Smooth muscle cell (in vitro differentiated cells): ENCODE measurements around the gene CACNA2D2. TPM values are rescaled to one million over a fixed set of nuclear protein-coding genes. Genes with fewer than 3 reads are reported as not detected.

Experiments
- DNase-seq: peaks from one replicate; lab custom pipeline; 2025; ENCODE audit not compliant: unreplicated experiment; lab: John Stamatoyannopoulos, UW
- H2AFZ ChIP-seq: fragments of 200-600 bp; sonication (generic); 2 replicates; pipeline ENCODE4 v1.6.0; 2016; ENCODE audit warnings: antibody characterized with exemption, low read depth, mild to moderate bottlenecking
- H3F3A ChIP-seq: fragments of 200-600 bp; sonication (generic); 2 replicates; pipeline ENCODE4 v1.6.0; 2017; ENCODE audit warnings: antibody characterized with exemption, low read depth
- H3K27ac ChIP-seq: fragments of 200-600 bp; sonication (generic); 2 replicates; pipeline ENCODE4 v1.5.1; 2016; ENCODE audit warnings: low read depth, mild to moderate bottlenecking
- H3K27me3 ChIP-seq: fragments of 200-600 bp; sonication (generic); 2 replicates; pipeline ENCODE4 v1.6.1; 2016; ENCODE audit warnings: low read depth, mild to moderate bottlenecking
- H3K36me3 ChIP-seq: fragments of 200-600 bp; sonication (generic); 2 replicates; pipeline ENCODE4 v1.5.1; 2016; ENCODE audit warnings: low read depth
- H3K4me1 ChIP-seq: fragments of 200-600 bp; sonication (generic); 2 replicates; pipeline ENCODE4 v1.5.1; 2016; ENCODE audit warnings: low read depth
- H3K4me2 ChIP-seq: fragments of 200-600 bp; sonication (generic); 2 replicates; pipeline ENCODE4 v1.6.0; 2016; ENCODE audit warnings: mild to moderate bottlenecking
- H3K4me3 ChIP-seq: fragments of 200-600 bp; sonication (generic); 2 replicates; pipeline ENCODE4 v1.5.1; 2016; ENCODE audit warnings: mild to moderate bottlenecking
- H3K79me2 ChIP-seq: fragments of 200-600 bp; sonication (generic); 2 replicates; pipeline ENCODE4 v1.6.0; 2016; ENCODE audit warnings: low read depth, mild to moderate bottlenecking
- H3K9ac ChIP-seq: fragments of 200-600 bp; sonication (generic); 2 replicates; pipeline ENCODE4 v1.6.0; 2016; ENCODE audit warnings: low read depth
- H3K9me3 ChIP-seq: fragments of 200-600 bp; sonication (generic); replicated peaks from 2 replicates; pipeline ENCODE4 v1.5.1; 2016; ENCODE audit warnings: low read depth
- H4K20me1 ChIP-seq: fragments of 200-600 bp; sonication (generic); 2 replicates; pipeline ENCODE4 v1.6.0; 2016; ENCODE audit warnings: low read depth
- WGBS: methylation state at CpG from one replicate; pipeline ENCODE4 v1.1.7; 2016; ENCODE audit warnings: low lambda C conversion rate; 5-methylcytosine and 5-hydroxymethylcytosine counted together
- polyA plus RNA-seq: library from polyadenylated mRNA; unstranded; fragments of >200 nt; fragmentation: Nextera tagmentation; extraction: Ambion mirVana; gene quantifications from 2 replicates; pipeline ENCODE4 v1.2.1, GENCODE V29; 2016
- total RNA-seq: library from RNA; depleted of rRNA; stranded (reverse); fragments of >200 nt; gene quantifications from 2 replicates; pipeline ENCODE4 v1.2.3, GENCODE V29; 2014
- TF ChIP-seq, protein P1 (sequence below): fragments of 200-600 bp; sonication (generic); IDR thresholded peaks from 2 replicates; pipeline ENCODE4 v1.5.1; 2017; ENCODE audit warnings: borderline replicate concordance, mild to moderate bottlenecking, antibody characterized with exemption; ENCODE audit not compliant: insufficient read depth, poor library complexity, severe bottlenecking

The CACNA2D2 gene
- total and polyA plus RNA-seq, 2 experiments from 2014 or later: 0.27 to 0.51 TPM

GRCh38 chr3:50338965-50339364, 164.5 kb downstream of the CACNA2D2 start:
- no peaks in the 10 kb centered on the region for H3K9me3 ChIP-seq
- H3K9ac ChIP-seq: no peak overlapping the region
- peaks cover 30% of the 10 kb centered on the region for H3K79me2 ChIP-seq
- H2AFZ ChIP-seq: no peak overlapping the region
- peaks cover 19% of the 10 kb centered on the region for H3K27me3 ChIP-seq
- no peak overlapping the region for H3K4me3 ChIP-seq
- H3F3A ChIP-seq: peaks cover 17% of the 10 kb centered on the region
- H3K36me3 ChIP-seq: no peaks in the 10 kb centered on the region
- H3K4me2 ChIP-seq: no peak overlapping the region
- no peak for DNase-seq
- WGBS: 86% methylated on average over 5 of the region's 5 CpGs
- H3K4me1 ChIP-seq: peaks cover 40% of the 10 kb centered on the region
- H4K20me1 ChIP-seq: peaks cover 23% of the 10 kb centered on the region
- H3K27ac ChIP-seq: no peak overlapping the region
- TF ChIP-seq, protein P1, sequence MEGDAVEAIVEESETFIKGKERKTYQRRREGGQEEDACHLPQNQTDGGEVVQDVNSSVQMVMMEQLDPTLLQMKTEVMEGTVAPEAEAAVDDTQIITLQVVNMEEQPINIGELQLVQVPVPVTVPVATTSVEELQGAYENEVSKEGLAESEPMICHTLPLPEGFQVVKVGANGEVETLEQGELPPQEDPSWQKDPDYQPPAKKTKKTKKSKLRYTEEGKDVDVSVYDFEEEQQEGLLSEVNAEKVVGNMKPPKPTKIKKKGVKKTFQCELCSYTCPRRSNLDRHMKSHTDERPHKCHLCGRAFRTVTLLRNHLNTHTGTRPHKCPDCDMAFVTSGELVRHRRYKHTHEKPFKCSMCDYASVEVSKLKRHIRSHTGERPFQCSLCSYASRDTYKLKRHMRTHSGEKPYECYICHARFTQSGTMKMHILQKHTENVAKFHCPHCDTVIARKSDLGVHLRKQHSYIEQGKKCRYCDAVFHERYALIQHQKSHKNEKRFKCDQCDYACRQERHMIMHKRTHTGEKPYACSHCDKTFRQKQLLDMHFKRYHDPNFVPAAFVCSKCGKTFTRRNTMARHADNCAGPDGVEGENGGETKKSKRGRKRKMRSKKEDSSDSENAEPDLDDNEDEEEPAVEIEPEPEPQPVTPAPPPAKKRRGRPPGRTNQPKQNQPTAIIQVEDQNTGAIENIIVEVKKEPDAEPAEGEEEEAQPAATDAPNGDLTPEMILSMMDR: no peak

DNA sequence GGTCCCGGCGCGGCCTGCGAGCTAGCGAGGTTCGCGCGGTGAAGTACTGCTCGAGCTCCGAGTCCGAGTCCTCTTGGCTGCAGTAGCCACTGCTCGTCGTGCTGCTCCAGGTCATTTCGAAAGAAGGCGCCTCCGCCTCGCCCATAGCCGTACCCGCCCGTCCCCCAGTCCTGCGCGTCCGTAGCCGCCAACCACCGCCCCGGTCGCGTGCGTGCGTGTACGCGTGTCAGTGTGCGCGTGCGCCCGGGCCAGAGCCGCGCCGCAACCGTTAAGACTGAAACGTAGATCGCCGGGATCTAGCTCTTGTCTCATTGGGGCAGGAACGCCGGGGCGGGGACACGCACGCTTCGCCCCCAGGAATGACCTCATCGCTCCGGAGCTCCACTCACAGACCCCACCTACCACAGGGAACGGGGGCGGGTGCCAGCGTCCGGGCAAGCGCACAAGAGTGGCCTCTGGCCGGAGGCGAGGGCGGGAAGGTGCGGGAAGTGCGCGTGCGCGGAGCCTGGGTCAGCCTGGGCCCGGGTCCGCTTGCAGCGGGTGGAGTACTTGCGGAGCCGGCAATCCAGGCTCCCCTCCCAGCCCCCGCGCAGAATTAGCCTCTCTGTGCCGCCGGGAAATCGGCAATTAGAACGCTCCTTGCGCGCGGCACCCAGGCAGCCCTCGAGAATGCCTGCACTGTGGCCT, 166.1 kb downstream of the CACNA2D2 start:
- Histone ChIP-seq H3K4me1 (peaks cover 43% of the 10 kb centered on the region), H3K27ac (peak overlapping the region; percentile 93), H3K79me2 (peaks cover 46% of the 10 kb centered on the region), H4K20me1 (peaks cover 40% of the 10 kb centered on the region), H3K4me2 (peak overlapping the region; percentile 89), H2AFZ (peak overlapping the region; percentile 96), H3K4me3 (peak overlapping the region; percentile 79), H3K36me3 (no peaks in the 10 kb centered on the region), H3K9ac (peak overlapping the region; percentile 94), H3K27me3 (peaks cover 19% of the 10 kb centered on the region), H3K9me3 (no peaks in the 10 kb centered on the region), H3F3A (peaks cover 17% of the 10 kb centered on the region)
- TF ChIP-seq, protein P1: no peak
- under 1% methylated on average over 60 of the region's 79 CpGs for WGBS
- peak; percentile 94 for DNase-seq

- Histone ChIP-seq H3F3A (peaks cover 17% of the 10 kb centered on the region), H3K4me3 (peak overlapping the region; percentile 79), H3K9me3 (no peaks in the 10 kb centered on the region), H3K4me1 (peaks cover 43% of the 10 kb centered on the region), H3K27ac (peak overlapping the region; percentile 93), H4K20me1 (peaks cover 47% of the 10 kb centered on the region), H3K79me2 (peaks cover 53% of the 10 kb centered on the region), H3K27me3 (peaks cover 17% of the 10 kb centered on the region), H3K4me2 (peak overlapping the region; percentile 89), H3K9ac (peak overlapping the region; percentile 94), H2AFZ (peak overlapping the region; percentile 45), H3K36me3 (no peaks in the 10 kb centered on the region)
- TF ChIP-seq, protein P1: no peak
- DNase-seq: no peak
- under 1% methylated on average over 24 of the region's 31 CpGs for WGBS
Measured at GRCh38 chr3:50336452-50337174, 166.8 kb downstream of the CACNA2D2 start.
